ENCODE results near the gene COG8. TPM values are rescaled to one million over a fixed set of nuclear protein-coding genes. Genes with fewer than 3 reads are reported as not detected.

The COG8 gene
- total and polyA plus RNA-seq, 4 donors, result 18.3 to 36.3 (median 26.3) TPM

DNA sequence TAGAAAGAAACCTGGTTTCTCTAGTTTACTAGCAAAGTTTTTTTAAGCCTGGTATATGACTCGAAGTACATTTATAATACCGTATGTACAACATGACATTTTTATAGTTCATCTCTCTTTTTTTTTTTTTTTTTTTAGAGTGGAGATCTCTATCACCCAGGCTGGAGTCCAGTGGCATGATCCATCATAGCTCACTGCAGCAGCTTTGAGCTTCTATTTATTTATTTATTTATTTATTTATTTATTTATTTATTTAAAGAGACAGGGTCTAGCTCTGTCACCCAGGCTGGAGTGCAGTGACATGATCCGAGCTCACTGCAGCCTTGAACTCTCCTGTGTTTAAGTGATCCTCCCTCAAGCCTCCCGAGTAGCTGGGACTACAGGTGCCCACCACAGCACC is 54.1 kb downstream of the COG8 start:
- Histone ChIP-seq H3K4me3 (no peak overlapping the region), H3K36me3 (ENCODE audit: control insufficient read depth in 4 of 4, insufficient read depth in 4 of 4, low read length in 4 of 4) (peaks cover 0 to 13% (median 5%) of the 10 kb centered on the region in 4 donors), H3K27ac (ENCODE audit: low read depth in 1 of 2, low read length in 1 of 2) (no peak overlapping the region), H3K27me3 (ENCODE audit: control insufficient read depth in 3 of 3, insufficient read depth in 3 of 3, low read length in 2 of 3) (no peaks in the 10 kb centered on the region), H3K4me1 (ENCODE audit: control insufficient read depth in 5 of 5, insufficient read depth in 5 of 5, low read length in 5 of 5) (peaks cover 0 to 5% (median 0%) of the 10 kb centered on the region in 5 donors), H3K9ac (ENCODE audit: insufficient read depth in 1 of 2, low read length in 2 of 2) (no peak overlapping the region), H3K9me3 (ENCODE audit: control insufficient read depth in 4 of 4, insufficient read depth in 3 of 4, low read length in 3 of 4) (no peaks in the 10 kb centered on the region)
- no peak for TF ChIP-seq CTCF (IDR thresholded peaks at IDR 0.05; ENCODE audit: control extremely low read depth, extremely low read depth)
- no peak for DNase-seq
- WGBS, 2 donors, result 89 to 92% methylated on average over 4 of the region's 4 CpGs
- ATAC-seq (ENCODE audit: insufficient read depth, low FRiP score), result no peak

DNA sequence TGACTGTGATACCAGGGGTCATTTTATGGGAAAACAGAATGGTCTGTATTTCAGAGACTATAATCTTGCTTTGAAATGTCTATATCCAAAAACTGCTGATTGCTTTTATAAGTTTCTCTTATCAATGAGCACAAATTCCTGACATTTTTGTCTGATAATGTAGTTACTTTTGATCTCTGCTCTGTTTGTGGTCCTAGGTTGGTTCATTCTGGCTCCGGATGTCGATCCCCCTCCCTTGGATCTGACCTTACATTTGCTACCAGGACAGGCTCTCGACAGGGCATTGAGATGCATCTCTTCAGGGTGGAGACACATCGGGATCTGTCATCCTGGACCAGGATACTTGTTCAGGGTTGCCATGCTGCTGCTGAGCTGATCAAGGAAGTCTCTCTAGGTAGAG is 55.5 kb downstream of the COG8 start:
- Histone ChIP-seq H3K9me3 (ENCODE audit: control insufficient read depth in 4 of 4, insufficient read depth in 3 of 4, low read length in 3 of 4) (no peaks in the 10 kb centered on the region), H3K27me3 (ENCODE audit: control insufficient read depth in 3 of 3, insufficient read depth in 3 of 3, low read length in 2 of 3) (no peaks in the 10 kb centered on the region), H3K9ac (ENCODE audit: insufficient read depth in 1 of 2, low read length in 2 of 2) (no peak overlapping the region), H3K4me1 (ENCODE audit: control insufficient read depth in 5 of 5, insufficient read depth in 5 of 5, low read length in 5 of 5) (peaks cover 0 to 5% (median 0%) of the 10 kb centered on the region in 5 donors), H3K4me3 (no peak overlapping the region), H3K27ac (ENCODE audit: low read depth in 1 of 2, low read length in 1 of 2) (no peak overlapping the region), H3K36me3 (ENCODE audit: control insufficient read depth in 4 of 4, insufficient read depth in 4 of 4, low read length in 4 of 4) (peaks cover 0 to 13% (median 5%) of the 10 kb centered on the region in 4 donors)
- no peak for TF ChIP-seq CTCF (IDR thresholded peaks at IDR 0.05; ENCODE audit: control extremely low read depth, extremely low read depth)
- 84 to 88% methylated on average over 4 of the region's 4 CpGs for WGBS, 2 donors
- ATAC-seq (ENCODE audit: insufficient read depth, low FRiP score) (no peak), DNase-seq (no peak)

DNA sequence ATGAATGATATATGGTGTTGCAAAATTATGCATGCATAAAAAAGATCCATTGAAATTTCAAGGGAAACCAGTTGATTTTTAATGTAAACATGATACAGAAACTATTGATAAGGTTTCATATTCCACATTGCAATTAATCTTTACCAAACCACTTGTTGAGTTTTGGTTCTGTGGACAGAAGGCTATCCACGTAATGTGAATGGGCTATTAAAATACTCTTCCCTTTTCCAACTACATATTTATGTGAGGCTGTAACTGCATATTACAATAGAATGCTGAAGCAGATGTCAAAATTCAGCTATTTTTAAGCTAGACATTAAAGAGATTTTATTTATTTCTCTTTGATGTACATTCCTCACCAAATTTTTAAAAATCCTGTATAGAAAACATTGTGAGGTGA is 62.0 kb downstream of the COG8 start:
- no peaks in the 10 kb centered on the region for H3K9me3 ChIP-seq (ENCODE audit: control insufficient read depth in 4 of 4, insufficient read depth in 3 of 4, low read length in 3 of 4)
- peaks cover 0 to 31% (median 2%) of the 10 kb centered on the region in 5 donors for H3K4me1 ChIP-seq (ENCODE audit: control insufficient read depth in 5 of 5, insufficient read depth in 5 of 5, low read length in 5 of 5)
- no peak overlapping the region for H3K27ac ChIP-seq (ENCODE audit: low read depth in 1 of 2, low read length in 1 of 2)
- H3K9ac ChIP-seq (ENCODE audit: insufficient read depth in 1 of 2, low read length in 2 of 2), result no peak overlapping the region
- no peak overlapping the region for H3K4me3 ChIP-seq
- DNase-seq, result peak in 1 of 3 donors; percentile 18
- 38 to 86% methylated on average over 1 of the region's 1 CpG for WGBS, 2 donors
- no peak for TF ChIP-seq CTCF (IDR thresholded peaks at IDR 0.05; ENCODE audit: control extremely low read depth, extremely low read depth)
- H3K36me3 ChIP-seq (ENCODE audit: control insufficient read depth in 4 of 4, insufficient read depth in 4 of 4, low read length in 4 of 4), result peaks cover 0 to 7% (median 3%) of the 10 kb centered on the region in 4 donors
- no peak for ATAC-seq (ENCODE audit: insufficient read depth, low FRiP score)
- H3K27me3 ChIP-seq (ENCODE audit: control insufficient read depth in 3 of 3, insufficient read depth in 3 of 3, low read length in 2 of 3), result no peaks in the 10 kb centered on the region

Other genes with a start within 250 kb of the COG8 start
- 10 to 100 TPM; 24.0 to 37.5 TPM for gene HAS3, start 233.9 kb downstream of the COG8 start, total RNA-seq
- gene HAS3, start 233.9 kb downstream of the COG8 start, polyA plus RNA-seq, result 10 to 100 TPM in 1 of 2 donors, 1 to 10 TPM in 1; 5.1 to 14.0 TPM
- gene CHTF8, start 207.0 kb downstream of the COG8 start, total RNA-seq, result 100 to 1,000 TPM in 1 of 2 donors, 10 to 100 TPM in 1; 92.5 to 101 TPM
- gene CHTF8, start 207.0 kb downstream of the COG8 start, polyA plus RNA-seq, result 10 to 100 TPM; 26.0 to 70.5 TPM
- gene UTP4, start 206.9 kb downstream of the COG8 start, total RNA-seq, result 10 to 100 TPM; 18.1 to 34.5 TPM
- gene UTP4, start 206.9 kb downstream of the COG8 start, polyA plus RNA-seq, result 10 to 100 TPM; 21.4 to 30.5 TPM
- gene SNTB2, start 152.4 kb downstream of the COG8 start, total RNA-seq, result 10 to 100 TPM; 32.5 to 42.8 TPM
- 1 to 10 TPM; 4.5 to 5.8 TPM for gene SNTB2, start 152.4 kb downstream of the COG8 start, polyA plus RNA-seq
- gene VPS4A, start 28.2 kb downstream of the COG8 start, total RNA-seq, result 10 to 100 TPM; 25.3 to 26.6 TPM
- gene VPS4A, start 28.2 kb downstream of the COG8 start, polyA plus RNA-seq, result 10 to 100 TPM; 27.2 to 31.8 TPM
- gene PDF, start 9.0 kb downstream of the COG8 start, total RNA-seq, result 10 to 100 TPM in 1 of 2 donors, 1 to 10 TPM in 1; 6.4 to 16.6 TPM
- 10 to 100 TPM in 1 of 2 donors, 1 to 10 TPM in 1; 6.0 to 11.8 TPM for gene PDF, start 9.0 kb downstream of the COG8 start, polyA plus RNA-seq
- gene NIP7, start 208 bp upstream of the COG8 start, total RNA-seq, result 10 to 100 TPM; 16.4 to 23.2 TPM
- gene NIP7, start 208 bp upstream of the COG8 start, polyA plus RNA-seq, result 10 to 100 TPM; 14.5 to 17.7 TPM
- under 1 TPM; 0.65 to 0.95 TPM for gene TMED6, start 12.2 kb upstream of the COG8 start, total RNA-seq
- gene TMED6, start 12.2 kb upstream of the COG8 start, polyA plus RNA-seq, result under 1 TPM; 0.24 to 0.32 TPM
- gene TERF2, start 46.4 kb upstream of the COG8 start, total RNA-seq, result 10 to 100 TPM; 24.6 to 26.6 TPM
- 10 to 100 TPM in 1 of 2 donors, 1 to 10 TPM in 1; 8.2 to 11.7 TPM for gene TERF2, start 46.4 kb upstream of the COG8 start, polyA plus RNA-seq
- gene CYB5B, start 85.1 kb upstream of the COG8 start, total RNA-seq, result 100 to 1,000 TPM in 1 of 2 donors, 10 to 100 TPM in 1; 69.8 to 103 TPM
- 10 to 100 TPM; 68.1 to 81.6 TPM for gene CYB5B, start 85.1 kb upstream of the COG8 start, polyA plus RNA-seq
- gene NFAT5, start 226.4 kb upstream of the COG8 start, total RNA-seq, result 100 to 1,000 TPM in 1 of 2 donors, 10 to 100 TPM in 1; 39.6 to 111 TPM
- 1 to 10 TPM; 5.2 to 5.4 TPM for gene NFAT5, start 226.4 kb upstream of the COG8 start, polyA plus RNA-seq

Data from lung (tissue), 12 donors.